ENCODE measurements around the gene PRKCE.

DNA sequence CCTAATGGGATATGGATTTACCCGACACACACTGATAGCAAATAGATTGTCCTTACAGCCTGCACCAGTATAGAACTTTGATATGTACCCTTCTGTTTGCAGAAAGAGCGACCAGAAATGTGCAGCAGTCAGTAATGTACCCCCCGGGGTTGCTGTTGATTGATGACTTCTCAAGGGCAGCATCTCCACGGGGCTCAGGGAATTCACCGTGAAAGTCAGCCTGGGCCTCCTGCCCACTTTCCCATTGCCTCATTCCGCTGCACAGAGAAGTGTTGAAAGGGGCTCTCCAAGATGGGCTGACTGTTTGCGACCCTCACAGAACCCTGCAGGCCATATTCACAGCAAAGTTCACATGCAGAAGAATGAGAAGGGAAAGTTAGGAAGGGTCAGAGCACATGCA is 241.3 kb downstream of the PRKCE start:
- TF ChIP-seq CTCF (IDR thresholded peaks at IDR 0.05; ENCODE audit: extremely low read depth in 1 of 2, insufficient read depth in 1 of 2, low read depth in 1 of 2, low read length in 2 of 2) (no peak), POLR2AphosphoS5 (IDR thresholded peaks at IDR 0.05; ENCODE audit: insufficient read depth, low read depth, low read length) (no peak), POLR2A (IDR thresholded peaks at IDR 0.05; ENCODE audit: low read depth, low read length) (no peak), MYC (IDR thresholded peaks at IDR 0.05; ENCODE audit: low read depth, low read length) (no peak)
